Measurements from ENCODE around the gene CYP4A22.

DNA sequence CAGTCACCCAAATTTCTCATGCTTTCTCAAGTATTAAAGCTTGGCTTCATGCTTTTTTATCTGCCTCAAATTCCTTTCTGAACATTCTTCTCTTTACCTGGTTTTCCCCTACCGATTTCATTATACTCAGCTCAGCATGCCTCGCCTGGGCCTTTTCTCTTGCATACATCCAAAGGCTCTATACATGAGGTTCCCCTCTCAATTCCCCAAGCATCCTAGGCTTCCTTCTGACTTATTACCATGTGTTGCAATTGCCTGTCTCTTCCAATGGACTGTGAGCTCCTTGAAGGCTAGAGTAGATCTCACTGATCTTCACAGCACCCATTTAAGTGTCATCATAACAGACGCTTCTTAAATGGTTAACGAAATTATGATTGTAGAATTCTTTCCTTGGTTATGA is 24.1 kb upstream of the CYP4A22 start:
- TF ChIP-seq, protein P1, sequence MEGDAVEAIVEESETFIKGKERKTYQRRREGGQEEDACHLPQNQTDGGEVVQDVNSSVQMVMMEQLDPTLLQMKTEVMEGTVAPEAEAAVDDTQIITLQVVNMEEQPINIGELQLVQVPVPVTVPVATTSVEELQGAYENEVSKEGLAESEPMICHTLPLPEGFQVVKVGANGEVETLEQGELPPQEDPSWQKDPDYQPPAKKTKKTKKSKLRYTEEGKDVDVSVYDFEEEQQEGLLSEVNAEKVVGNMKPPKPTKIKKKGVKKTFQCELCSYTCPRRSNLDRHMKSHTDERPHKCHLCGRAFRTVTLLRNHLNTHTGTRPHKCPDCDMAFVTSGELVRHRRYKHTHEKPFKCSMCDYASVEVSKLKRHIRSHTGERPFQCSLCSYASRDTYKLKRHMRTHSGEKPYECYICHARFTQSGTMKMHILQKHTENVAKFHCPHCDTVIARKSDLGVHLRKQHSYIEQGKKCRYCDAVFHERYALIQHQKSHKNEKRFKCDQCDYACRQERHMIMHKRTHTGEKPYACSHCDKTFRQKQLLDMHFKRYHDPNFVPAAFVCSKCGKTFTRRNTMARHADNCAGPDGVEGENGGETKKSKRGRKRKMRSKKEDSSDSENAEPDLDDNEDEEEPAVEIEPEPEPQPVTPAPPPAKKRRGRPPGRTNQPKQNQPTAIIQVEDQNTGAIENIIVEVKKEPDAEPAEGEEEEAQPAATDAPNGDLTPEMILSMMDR (IDR thresholded peaks at IDR 0.05), result no peak
- no peak for TF ChIP-seq POLR2AphosphoS5 (IDR thresholded peaks at IDR 0.05)
